GM21423 (cell line): ENCODE data around the gene HECTD4.
"Not testable (repeated sequence)": the region's sequence is repeated elsewhere in the genome, so short reads cannot be mapped to it uniquely, and the experiment has no call there.

Experiments
- ATAC-seq: cut with Tn5 transposase; IDR thresholded peaks from one replicate; pipeline ENCODE4 v1.9.1; 2021; ENCODE audit warnings: mild to moderate bottlenecking, moderate library complexity; ENCODE audit not compliant: unreplicated experiment

HECTD4 gene

GRCh38 chr12:112359290-112359689, 22.9 kb downstream of the HECTD4 start:
- ATAC-seq: no peak

- no peak for ATAC-seq
Observed at GRCh38 chr12:112357214-112357613, 25.0 kb downstream of the HECTD4 start.

- no peak for ATAC-seq
Observed at GRCh38 chr12:112354399-112354798, 27.8 kb downstream of the HECTD4 start.

- ATAC-seq: no peak
Observed at GRCh38 chr12:112353393-112353792, 28.8 kb downstream of the HECTD4 start.

- ATAC-seq: no peak
Observed at GRCh38 chr12:112352921-112353320, 29.3 kb downstream of the HECTD4 start.

- no peak for ATAC-seq
Observed at GRCh38 chr12:112350593-112351592, 31.3 kb downstream of the HECTD4 start.

GRCh38 chr12:112349431-112349830, 32.8 kb downstream of the HECTD4 start:
- no peak for ATAC-seq

GRCh38 chr12:112348926-112349325, 33.3 kb downstream of the HECTD4 start:
- ATAC-seq: not testable (repeated sequence)

GRCh38 chr12:112347581-112347982, 34.6 kb downstream of the HECTD4 start:
- ATAC-seq: no peak

GRCh38 chr12:112346194-112346593, 36.0 kb downstream of the HECTD4 start:
- no peak for ATAC-seq

- ATAC-seq: no peak
Observed at GRCh38 chr12:112344220-112344619, 38.0 kb downstream of the HECTD4 start.

- ATAC-seq: no peak
Observed at GRCh38 chr12:112342587-112342986, 39.6 kb downstream of the HECTD4 start.

- no peak for ATAC-seq
Observed at GRCh38 chr12:112341046-112341825, 41.0 kb downstream of the HECTD4 start.

GRCh38 chr12:112340230-112340629, 42.0 kb downstream of the HECTD4 start:
- ATAC-seq: no peak

GRCh38 chr12:112334999-112335398, 47.2 kb downstream of the HECTD4 start:
- not testable (repeated sequence) for ATAC-seq

- no peak for ATAC-seq
Observed at GRCh38 chr12:112333019-112333418, 49.2 kb downstream of the HECTD4 start.

GRCh38 chr12:112331886-112332285, 50.3 kb downstream of the HECTD4 start:
- ATAC-seq: no peak

GRCh38 chr12:112330706-112331105, 51.5 kb downstream of the HECTD4 start:
- ATAC-seq: no peak

GRCh38 chr12:112328456-112329124, 53.6 kb downstream of the HECTD4 start:
- ATAC-seq: no peak

- no peak for ATAC-seq
Observed at GRCh38 chr12:112327209-112327938, 54.9 kb downstream of the HECTD4 start.
